GM21528 (cell line): ENCODE results near the gene RECK.
"Not testable (repeated sequence)": the region's sequence is repeated elsewhere in the genome, so short reads cannot be mapped to it uniquely, and the experiment has no call there.

ENCODE experiments used
- ATAC-seq: cut with Tn5 transposase; IDR thresholded peaks from one replicate; pipeline ENCODE4 v1.9.1; 2021; ENCODE audit warnings: mild to moderate bottlenecking, moderate library complexity; ENCODE audit not compliant: unreplicated experiment, low FRiP score

Gene RECK, protein sequence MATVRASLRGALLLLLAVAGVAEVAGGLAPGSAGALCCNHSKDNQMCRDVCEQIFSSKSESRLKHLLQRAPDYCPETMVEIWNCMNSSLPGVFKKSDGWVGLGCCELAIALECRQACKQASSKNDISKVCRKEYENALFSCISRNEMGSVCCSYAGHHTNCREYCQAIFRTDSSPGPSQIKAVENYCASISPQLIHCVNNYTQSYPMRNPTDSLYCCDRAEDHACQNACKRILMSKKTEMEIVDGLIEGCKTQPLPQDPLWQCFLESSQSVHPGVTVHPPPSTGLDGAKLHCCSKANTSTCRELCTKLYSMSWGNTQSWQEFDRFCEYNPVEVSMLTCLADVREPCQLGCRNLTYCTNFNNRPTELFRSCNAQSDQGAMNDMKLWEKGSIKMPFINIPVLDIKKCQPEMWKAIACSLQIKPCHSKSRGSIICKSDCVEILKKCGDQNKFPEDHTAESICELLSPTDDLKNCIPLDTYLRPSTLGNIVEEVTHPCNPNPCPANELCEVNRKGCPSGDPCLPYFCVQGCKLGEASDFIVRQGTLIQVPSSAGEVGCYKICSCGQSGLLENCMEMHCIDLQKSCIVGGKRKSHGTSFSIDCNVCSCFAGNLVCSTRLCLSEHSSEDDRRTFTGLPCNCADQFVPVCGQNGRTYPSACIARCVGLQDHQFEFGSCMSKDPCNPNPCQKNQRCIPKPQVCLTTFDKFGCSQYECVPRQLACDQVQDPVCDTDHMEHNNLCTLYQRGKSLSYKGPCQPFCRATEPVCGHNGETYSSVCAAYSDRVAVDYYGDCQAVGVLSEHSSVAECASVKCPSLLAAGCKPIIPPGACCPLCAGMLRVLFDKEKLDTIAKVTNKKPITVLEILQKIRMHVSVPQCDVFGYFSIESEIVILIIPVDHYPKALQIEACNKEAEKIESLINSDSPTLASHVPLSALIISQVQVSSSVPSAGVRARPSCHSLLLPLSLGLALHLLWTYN

GRCh38 chr9:36036780-36037548, at the start of gene RECK:
Gene RECK, plus strand, starts transcription at chr9:36036913. Its CDS starts 86 bp downstream, at chr9:36036999.
- peak; percentile 80 for ATAC-seq

GRCh38 chr9:35990155-35990554, 46.6 kb upstream of the RECK start:
- ATAC-seq, result no peak

- not testable (repeated sequence) for ATAC-seq
Observed at GRCh38 chr9:35993136-35993535, 43.6 kb upstream of the RECK start.

GRCh38 chr9:35993976-35994720, 42.6 kb upstream of the RECK start:
- no peak for ATAC-seq

- no peak for ATAC-seq
Observed at GRCh38 chr9:35994959-35995358, 41.8 kb upstream of the RECK start.

DNA sequence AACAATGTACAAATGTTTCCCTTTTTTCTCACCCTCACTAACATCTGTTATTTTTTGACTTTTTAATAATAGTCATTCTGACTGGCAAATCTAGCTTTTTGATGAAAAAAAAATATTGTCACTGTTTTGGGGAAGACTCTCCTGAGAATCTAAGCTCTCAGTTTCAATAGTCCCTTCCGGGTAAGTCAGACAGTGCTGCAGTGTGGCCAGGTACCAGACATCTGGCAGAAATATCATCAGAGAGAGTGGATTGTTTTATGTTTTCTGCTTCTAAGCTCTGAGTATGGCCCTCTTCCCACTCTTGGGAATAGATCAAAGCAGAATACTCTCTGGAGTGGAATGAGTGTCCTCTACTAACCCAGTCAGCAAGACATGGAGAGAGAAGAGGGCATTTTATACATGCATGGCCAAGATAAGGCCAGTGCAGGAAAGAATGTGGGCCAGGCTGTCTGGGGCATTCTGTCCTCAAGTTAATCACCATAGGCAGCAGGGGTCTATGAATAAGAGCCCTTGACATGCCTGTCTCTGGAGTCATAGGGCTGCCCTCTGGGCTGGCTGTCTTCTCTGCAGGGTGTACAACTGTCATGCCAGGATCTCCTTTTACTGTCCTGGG, 40.2 kb upstream of the RECK start:
- no peak for ATAC-seq

DNA sequence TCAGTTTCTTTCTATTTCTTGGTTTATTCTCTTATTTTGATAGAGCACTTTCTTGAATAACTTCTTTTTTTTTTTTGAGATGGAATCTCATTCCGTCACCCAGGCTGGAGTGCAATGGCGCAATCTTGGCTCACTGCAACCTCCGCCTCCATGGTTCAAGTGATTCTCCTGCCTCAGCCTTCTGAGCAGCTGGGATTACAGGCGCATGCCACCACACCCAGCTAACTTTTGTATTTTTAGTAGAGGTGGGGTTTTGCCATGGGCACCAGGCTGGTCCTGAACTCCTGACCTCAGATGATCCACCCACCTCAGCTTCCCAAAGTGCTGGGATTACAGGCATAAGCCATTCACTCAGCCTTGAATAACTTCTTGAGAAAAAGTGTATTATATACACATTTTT, 39.7 kb upstream of the RECK start:
- not testable (repeated sequence) for ATAC-seq

GRCh38 chr9:35998333-35998732, 38.4 kb upstream of the RECK start:
- no peak for ATAC-seq

- ATAC-seq, result no peak
Observed at GRCh38 chr9:36005891-36006290, 30.8 kb upstream of the RECK start.

GRCh38 chr9:36006549-36007315, 30.0 kb upstream of the RECK start:
- ATAC-seq, result no peak

DNA sequence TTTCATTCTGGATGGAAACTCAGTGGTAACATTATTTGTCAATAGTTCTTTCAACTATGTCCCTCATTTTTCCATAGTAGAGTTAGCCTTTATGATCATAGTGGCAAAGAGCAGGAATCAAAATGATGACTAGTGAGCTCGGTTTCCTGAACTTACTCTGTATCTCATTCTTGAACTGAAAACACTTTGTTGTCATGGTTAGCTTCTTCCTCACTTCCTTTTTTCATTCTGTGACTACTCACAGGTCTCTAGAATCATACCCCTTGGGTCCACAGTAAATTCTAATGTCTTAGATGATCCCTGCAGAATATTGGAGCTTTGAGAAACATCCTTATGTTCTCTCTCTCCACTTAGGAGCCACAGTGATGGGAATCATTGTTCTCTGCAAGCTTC, 29.4 kb upstream of the RECK start:
- no peak for ATAC-seq

- no peak for ATAC-seq
Observed at GRCh38 chr9:36007852-36008251, 28.9 kb upstream of the RECK start.

- no peak for ATAC-seq
Observed at GRCh38 chr9:36008774-36009300, 27.9 kb upstream of the RECK start.

GRCh38 chr9:36011379-36011778, 25.3 kb upstream of the RECK start:
- ATAC-seq, result no peak

DNA sequence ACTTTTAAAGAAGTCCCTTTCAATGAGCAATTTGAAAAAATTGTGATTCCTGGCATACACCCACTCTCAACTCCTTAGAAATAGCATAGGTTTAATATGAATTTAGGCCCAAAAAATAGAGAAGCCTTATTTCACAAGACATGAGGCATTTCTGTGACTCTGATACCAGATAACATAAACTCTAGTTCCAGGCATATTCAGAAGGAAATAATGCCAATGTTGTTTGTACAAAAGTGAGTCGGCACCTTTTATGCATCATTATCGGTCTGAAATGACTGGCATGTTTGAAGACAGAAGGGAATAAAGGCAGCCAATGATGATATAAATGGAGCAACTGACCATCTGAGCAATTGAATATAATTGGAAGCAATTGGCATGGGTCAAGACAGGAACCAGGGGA, 19.4 kb upstream of the RECK start:
- no peak for ATAC-seq

DNA sequence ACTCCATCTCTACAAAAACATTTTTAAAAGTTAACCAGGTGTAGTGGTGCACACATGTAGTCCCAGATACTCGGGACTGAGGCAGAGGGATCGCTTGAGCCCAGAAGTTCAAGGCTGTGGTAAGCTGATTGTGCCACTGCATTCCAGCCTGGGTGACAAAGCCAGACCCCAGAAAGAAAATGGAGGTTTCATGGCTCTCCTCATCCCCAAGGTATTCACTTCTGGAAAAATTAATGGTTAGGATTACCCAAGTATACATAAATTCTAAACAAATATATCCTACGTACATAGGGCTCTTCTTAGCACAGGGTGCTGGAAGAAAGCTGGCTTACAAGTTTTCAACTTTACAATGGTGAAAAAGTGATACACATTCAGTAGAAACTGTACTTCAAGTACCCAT, 18.6 kb upstream of the RECK start:
- ATAC-seq, result no peak

DNA sequence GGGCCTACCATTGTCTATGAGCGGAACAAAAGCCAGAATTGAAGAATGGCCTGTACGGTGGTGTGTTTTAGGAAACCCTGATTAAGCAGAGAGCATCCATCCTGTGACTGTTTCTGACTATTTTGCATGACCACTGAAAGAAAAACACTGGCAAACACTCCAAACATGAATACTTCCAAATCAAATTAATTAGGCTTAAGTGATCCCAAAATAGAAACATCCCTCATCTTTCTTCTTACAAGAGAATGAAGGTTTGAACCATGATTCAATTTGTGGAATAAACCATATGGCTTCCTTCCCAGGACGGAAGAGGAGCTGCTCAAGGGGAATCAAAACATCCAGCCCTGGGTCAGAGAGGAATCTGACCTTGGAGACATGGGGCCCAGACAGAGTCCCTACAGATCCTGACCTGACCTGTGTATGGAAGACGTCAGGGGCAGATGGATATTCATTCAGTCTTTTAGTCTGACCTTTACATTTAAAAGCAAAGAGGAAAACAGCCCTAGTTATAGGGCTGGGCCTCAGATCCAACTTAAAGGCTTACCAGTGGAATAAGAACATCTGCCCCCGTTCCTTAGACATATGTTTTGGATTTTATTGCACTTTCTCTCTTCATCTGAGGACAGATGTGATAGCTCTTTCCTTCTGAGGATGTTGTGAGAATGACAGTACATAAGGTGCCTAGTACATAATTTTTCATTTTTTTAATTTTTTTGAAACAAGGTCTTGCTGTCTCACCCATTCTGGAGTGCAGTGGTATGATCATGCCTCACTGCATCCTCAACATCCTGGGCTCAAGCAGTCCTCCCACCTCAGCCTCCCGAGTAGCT, 17.6 kb upstream of the RECK start:
- no peak for ATAC-seq

DNA sequence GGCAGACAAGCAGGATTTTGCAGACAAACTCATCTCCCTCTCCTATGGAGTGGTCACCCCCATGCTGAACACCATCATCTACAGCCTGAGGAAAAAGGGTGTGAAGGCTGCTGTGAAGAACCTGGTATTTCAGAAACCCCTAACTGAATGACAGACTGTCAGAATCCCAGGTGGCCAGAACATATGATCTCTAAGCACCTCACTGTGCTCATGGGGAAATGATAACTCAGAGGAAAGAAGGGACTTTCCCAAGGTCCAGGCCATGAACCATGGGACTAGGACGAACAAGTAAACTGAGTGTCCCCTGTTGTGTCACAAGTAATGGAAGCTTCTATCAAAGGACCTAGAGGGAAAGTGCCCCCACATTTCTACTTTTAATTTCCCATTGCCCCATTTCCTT, 14.7 kb upstream of the RECK start:
- ATAC-seq, result no peak
